Measurements from ENCODE around the gene MEIS2.

- TF ChIP-seq EZH2phosphoT487 (IDR thresholded peaks at IDR 0.05; ENCODE audit: low read depth) (no peak), CTCF (IDR thresholded peaks at IDR 0.05; ENCODE audit: low read depth, low read length) (no peak)
Observed at GRCh38 chr15:36882487-36883131, 217.7 kb downstream of the MEIS2 start.

Data from OCI-LY3 (cell line).